A673 (cell line): ENCODE data around the gene WBP2. TPM values are rescaled to one million over a fixed set of nuclear protein-coding genes. Genes with fewer than 3 reads are reported as not detected.
"Not testable (repeated sequence)": the region's sequence is repeated elsewhere in the genome, so short reads cannot be mapped to it uniquely, and the experiment has no call there.

Experiments used
- BruUV-seq: library from RNA; stranded (reverse); fragments of 400-500 nt; replicated peaks from 2 replicates; lab custom pipeline; 2021; lab: Mats Ljungman, UMichigan
- CTCF ChIA-PET: fragments of 300-600 bp; sonication (Branson Sonifier 250); formaldehyde crosslinking; loops from one replicate; lab custom pipeline; 2022; ENCODE audit warnings: antibody characterized with exemption; lab: Charles Lee
- POLR2A ChIA-PET: fragments of 300-600 bp; sonication (Branson Sonifier 250); formaldehyde crosslinking; loops from one replicate; lab custom pipeline; 2022; ENCODE audit warnings: antibody characterized with exemption; ENCODE audit not compliant: low non-redundant PET; lab: Charles Lee
- DNase-seq: peaks from one replicate; pipeline ENCODE4 v3.0.0-alpha.2; 2015; ENCODE audit warnings: low spot score
- H3K27ac ChIP-seq: fragments of 200-600 bp; sonication (generic); 2 replicates; pipeline ENCODE4 v1.5.1; 2016; ENCODE audit warnings: mixed run types, low read depth, mild to moderate bottlenecking, mixed read lengths, antibody characterized with exemption, low read length; ENCODE audit not compliant: poor library complexity, severe bottlenecking
- H3K27me3 ChIP-seq: fragments of 200-600 bp; sonication (generic); replicated peaks from 2 replicates; pipeline ENCODE4 v1.6.1; 2017; ENCODE audit warnings: mixed run types, low read depth, mild to moderate bottlenecking, mixed read lengths, antibody characterized with exemption, low read length; ENCODE audit not compliant: insufficient read depth, poor library complexity
- H3K36me3 ChIP-seq: fragments of 200-600 bp; sonication (generic); 2 replicates; pipeline ENCODE4 v1.6.1; 2016; ENCODE audit warnings: mixed run types, mild to moderate bottlenecking, mixed read lengths, antibody characterized with exemption, low read length; ENCODE audit not compliant: insufficient read depth, poor library complexity, severe bottlenecking
- H3K4me1 ChIP-seq: fragments of 200-600 bp; sonication (generic); 2 replicates; pipeline ENCODE4 v1.6.1; 2017; ENCODE audit warnings: mixed run types, mild to moderate bottlenecking, mixed read lengths, antibody characterized with exemption, low read length; ENCODE audit not compliant: insufficient read depth, poor library complexity, severe bottlenecking
- H3K4me3 ChIP-seq: fragments of 200-600 bp; sonication (generic); 2 replicates; pipeline ENCODE4 v1.5.1; 2016; ENCODE audit warnings: low read depth, mixed run types, mild to moderate bottlenecking, mixed read lengths, low read length; ENCODE audit not compliant: poor library complexity, severe bottlenecking
- H3K9me3 ChIP-seq: fragments of 200-600 bp; sonication (generic); 2 replicates; pipeline ENCODE4 v1.6.1; 2016; ENCODE audit warnings: mixed run types, low read depth, mild to moderate bottlenecking, mixed read lengths, antibody characterized with exemption, low read length; ENCODE audit not compliant: poor library complexity, severe bottlenecking
- CTCF ChIP-seq: fragments of 300-800, 200-600 bp; sonication (generic); conservative IDR thresholded peaks from 2 replicates; pipeline ENCODE4 v1.5.1; 2017; ENCODE audit warnings: low read depth, mild to moderate bottlenecking, antibody characterized with exemption, low read length, moderate library complexity, mixed read lengths
- EZH2 ChIP-seq: fragments of 200-600 bp; sonication (generic); IDR thresholded peaks from 2 replicates; pipeline ENCODE4 v1.6.1; 2017; ENCODE audit warnings: borderline replicate concordance, low read depth, mild to moderate bottlenecking, mixed read lengths, antibody characterized with exemption, low read length; ENCODE audit not compliant: poor library complexity, severe bottlenecking
- intact Hi-C: fragments of 100-400 bp; cut with micrococcal nuclease; formaldehyde crosslinking; loops from one replicate; pipeline ENCODE4 v1.10.0; 2022; ENCODE audit not compliant: unreplicated experiment
- total RNA-seq: library from RNA; stranded (reverse); gene quantifications from 2 replicates; pipeline ENCODE4 v1.2.3, GENCODE V29; 2021

Gene WBP2
- total RNA-seq, 1 experiment from 2014 or later = 70.3 TPM

GRCh38 chr17:75864448-75864871 lies 9.3 kb upstream of the WBP2 start:
- Histone ChIP-seq H3K27ac (no peak overlapping the region), H3K4me3 (no peak overlapping the region), H3K9me3 (no peaks in the 10 kb centered on the region), H3K27me3 (no peaks in the 10 kb centered on the region), H3K36me3 (no peaks in the 10 kb centered on the region), H3K4me1 (no peaks in the 10 kb centered on the region)
- ChIA-PET POLR2A (no interaction called here), CTCF (no interaction called here)
- no peak for TF ChIP-seq EZH2
- TF ChIP-seq CTCF = no peak
- intact Hi-C loops = no loop called here
- peak; percentile 51 for DNase-seq
- BruUV-seq = no TSS peak

GRCh38 chr17:75861927-75862317 lies 6.8 kb upstream of the WBP2 start:
- DNase-seq = no peak
- ChIA-PET POLR2A (no interaction called here), CTCF (no interaction called here)
- no peak overlapping the region for H3K27ac ChIP-seq
- no peaks in the 10 kb centered on the region for H3K4me1 ChIP-seq
- intact Hi-C loops = no loop called here
- no peaks in the 10 kb centered on the region for H3K27me3 ChIP-seq
- no peak for TF ChIP-seq EZH2
- no peak for TF ChIP-seq CTCF
- BruUV-seq = no TSS peak
- H3K9me3 ChIP-seq = no peaks in the 10 kb centered on the region
- no peaks in the 10 kb centered on the region for H3K36me3 ChIP-seq
- no peak overlapping the region for H3K4me3 ChIP-seq

- BruUV-seq, H3K27me3 ChIP-seq, H3K4me3 ChIP-seq, DNase-seq, H3K36me3 ChIP-seq, POLR2A ChIA-PET, H3K9me3 ChIP-seq, intact Hi-C loops, H3K27ac ChIP-seq, H3K4me1 ChIP-seq: not testable (repeated sequence)
- CTCF ChIA-PET = interaction anchor here (0.7 kb wide), 1 partner anchor 1298 kb away, joined by 3 read pairs; no protein-coding TSS in a partner anchor
Observed at GRCh38 chr17:75859358-75859757, 4.2 kb upstream of the WBP2 start.
